Stimulated activated naive B cell treated with anti-CD40 and anti-IgM and Interleukin-4, amounts not matched to agents 10 μg/mL and 1 μg/mL and 100 μg/mL, for 72 hours (primary cell): ENCODE results near the gene IPO4.
A peak's percentile ranks its signal among the peaks of the same experiment; 100 is the strongest.

Source experiments
- ATAC-seq, 2 donors: fragments of 150-1000 bp; cut with Tn5 transposase; replicated peaks; 2 replicates each; pipeline ENCODE4 v1.10.0; 2021; ENCODE audit warnings: moderate library complexity in 1 of 2
- DNase-seq: peaks from one replicate; pipeline ENCODE4 v3.0.0; 2021
- H3K27ac Mint-ChIP-seq: one replicate; pipeline ENCODE4 v1.8.0; 2022; ENCODE audit warnings: mild to moderate bottlenecking, mixed read lengths
- H3K27me3 Mint-ChIP-seq, 2 donors: one replicate each; pipeline ENCODE4 v1.8.0; 2022; ENCODE audit warnings: mixed read lengths in 2 of 2
- H3K36me3 Mint-ChIP-seq, 2 donors: one replicate each; pipeline ENCODE4 v1.8.0; 2022; ENCODE audit warnings: mixed read lengths in 2 of 2, mild to moderate bottlenecking in 1 of 2
- H3K4me1 Mint-ChIP-seq, 2 donors: one replicate each; pipeline ENCODE4 v1.8.0; 2022; ENCODE audit warnings: mixed read lengths in 2 of 2, mild to moderate bottlenecking in 1 of 2
- H3K4me3 Mint-ChIP-seq, 2 donors: one replicate each; pipeline ENCODE4 v1.8.0; 2022; ENCODE audit warnings: mild to moderate bottlenecking in 2 of 2, mixed read lengths in 2 of 2, moderate library complexity in 1 of 2
- H3K9me3 Mint-ChIP-seq, 2 donors: one replicate each; pipeline ENCODE4 v1.8.0; 2022; ENCODE audit warnings: mixed read lengths in 2 of 2, mild to moderate bottlenecking in 1 of 2

IPO4 gene

DNA sequence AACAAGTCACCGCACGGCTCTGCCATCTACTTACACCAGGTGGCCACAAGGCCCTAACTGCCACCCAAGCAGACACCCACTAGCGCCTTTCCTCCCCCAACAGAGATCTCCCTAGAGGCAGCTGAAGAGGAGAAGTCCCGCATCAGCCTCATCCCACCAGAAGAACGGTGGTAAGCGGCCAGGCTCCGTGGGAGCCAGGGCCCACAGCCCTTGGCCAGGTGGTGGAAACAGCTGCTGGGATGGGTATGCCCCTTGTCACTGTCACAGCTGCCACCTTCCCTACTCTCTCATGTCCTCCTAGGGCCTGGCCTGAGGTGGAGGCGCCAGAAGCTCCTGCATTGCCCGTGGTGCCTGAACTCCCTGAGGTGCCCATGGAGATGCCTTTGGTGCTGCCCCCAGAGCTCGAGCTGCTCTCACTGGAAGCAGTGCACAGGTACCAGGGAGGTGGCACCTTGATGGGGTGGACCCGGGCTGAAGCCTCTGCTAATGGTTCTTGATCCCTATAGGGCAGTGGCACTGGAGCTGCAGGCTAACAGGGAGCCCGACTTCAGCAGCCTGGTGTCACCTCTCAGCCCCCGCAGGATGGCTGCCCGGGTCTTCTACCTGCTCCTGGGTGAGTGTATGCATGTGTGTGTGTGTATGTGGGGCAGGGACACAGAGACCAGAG, 9.2 kb downstream of the IPO4 start:
- peaks cover 43 to 58% of the 10 kb centered on the region in 2 donors for H3K36me3 Mint-ChIP-seq
- peak overlapping the region; percentile 79 for H3K27ac Mint-ChIP-seq
- peak overlapping the region in 1 of 2 donors; percentile 11 for H3K4me3 Mint-ChIP-seq
- H3K27me3 Mint-ChIP-seq, result no peaks in the 10 kb centered on the region
- ATAC-seq (peak; percentile 10 to 26), DNase-seq (no peak)
- H3K4me1 Mint-ChIP-seq, result peaks cover 14 to 24% of the 10 kb centered on the region in 2 donors
- H3K9me3 Mint-ChIP-seq, result no peaks in the 10 kb centered on the region

DNA sequence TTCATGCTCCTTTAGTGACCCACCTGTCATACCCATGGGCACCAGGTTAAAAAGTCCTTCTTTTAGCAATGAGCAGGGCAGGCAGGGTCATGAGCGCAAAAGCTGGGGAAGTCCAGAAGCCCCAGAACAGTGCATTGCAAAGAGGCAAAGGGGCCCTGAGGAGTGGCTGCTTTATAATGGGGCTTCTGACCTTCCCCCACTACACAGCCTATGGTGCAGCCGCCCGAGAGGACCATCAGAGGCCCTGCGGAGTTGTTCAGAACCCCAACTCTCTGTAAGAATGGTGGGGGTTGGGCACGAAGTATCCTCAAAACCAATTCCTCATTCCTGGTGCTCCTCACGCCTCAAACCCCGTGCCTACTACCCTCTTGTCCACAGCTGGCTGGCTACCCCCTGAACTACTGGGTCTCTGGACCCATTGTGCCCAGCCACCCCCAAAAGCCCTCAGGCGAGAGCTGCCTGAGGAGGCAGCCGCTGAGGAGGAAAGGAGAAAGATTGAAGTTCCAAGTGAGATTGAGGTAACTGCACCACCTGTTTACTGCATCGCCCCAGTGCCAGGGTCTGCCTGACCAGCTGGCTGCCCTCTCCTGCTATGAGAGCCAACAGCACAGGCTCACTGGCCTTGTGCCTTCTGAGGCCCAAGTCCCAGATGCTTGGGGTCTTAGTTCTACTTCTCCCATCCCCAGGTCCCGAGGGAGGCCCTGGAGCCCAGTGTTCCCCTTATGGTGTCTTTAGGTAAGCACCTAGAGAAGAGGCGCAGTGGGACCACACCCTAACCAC, 10.0 kb downstream of the IPO4 start:
- Mint-ChIP-seq H3K36me3 (peaks cover 42 to 55% of the 10 kb centered on the region in 2 donors), H3K27me3 (no peaks in the 10 kb centered on the region)

DNA sequence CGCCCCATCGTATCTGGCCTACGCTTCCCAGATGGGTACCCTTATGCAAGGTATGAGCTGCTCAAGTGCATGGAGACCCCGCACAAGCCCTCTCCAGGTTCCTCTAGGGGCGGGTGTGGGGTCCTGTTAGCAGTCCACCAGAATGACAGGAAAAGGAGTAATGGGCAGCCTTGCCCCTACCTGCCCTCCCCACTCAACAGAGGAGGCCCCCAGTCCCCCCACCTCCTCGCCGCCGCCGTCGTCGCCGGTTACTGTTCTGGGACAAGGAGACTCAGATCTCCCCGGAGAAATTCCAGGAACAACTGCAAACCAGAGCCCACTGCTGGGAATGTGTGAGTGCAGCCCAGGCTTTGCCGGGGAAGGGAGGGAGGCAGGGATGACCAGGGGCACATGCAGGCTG, 10.7 kb downstream of the IPO4 start:
- Mint-ChIP-seq H3K27me3 (no peaks in the 10 kb centered on the region), H3K4me3 (no peak overlapping the region), H3K9me3 (no peaks in the 10 kb centered on the region), H3K27ac (no peak overlapping the region), H3K36me3 (peaks cover 35 to 49% of the 10 kb centered on the region in 2 donors), H3K4me1 (peaks cover 15 to 28% of the 10 kb centered on the region in 2 donors)
- ATAC-seq (no peak), DNase-seq (no peak)

More for the DNA sequence above, 10.0 kb downstream of the IPO4 start:
- Mint-ChIP-seq H3K9me3 (no peaks in the 10 kb centered on the region), H3K4me3 (no peak overlapping the region), H3K27ac (peak overlapping the region; percentile 79), H3K4me1 (peaks cover 14 to 24% of the 10 kb centered on the region in 2 donors)
- ATAC-seq (no peak), DNase-seq (no peak)

DNA sequence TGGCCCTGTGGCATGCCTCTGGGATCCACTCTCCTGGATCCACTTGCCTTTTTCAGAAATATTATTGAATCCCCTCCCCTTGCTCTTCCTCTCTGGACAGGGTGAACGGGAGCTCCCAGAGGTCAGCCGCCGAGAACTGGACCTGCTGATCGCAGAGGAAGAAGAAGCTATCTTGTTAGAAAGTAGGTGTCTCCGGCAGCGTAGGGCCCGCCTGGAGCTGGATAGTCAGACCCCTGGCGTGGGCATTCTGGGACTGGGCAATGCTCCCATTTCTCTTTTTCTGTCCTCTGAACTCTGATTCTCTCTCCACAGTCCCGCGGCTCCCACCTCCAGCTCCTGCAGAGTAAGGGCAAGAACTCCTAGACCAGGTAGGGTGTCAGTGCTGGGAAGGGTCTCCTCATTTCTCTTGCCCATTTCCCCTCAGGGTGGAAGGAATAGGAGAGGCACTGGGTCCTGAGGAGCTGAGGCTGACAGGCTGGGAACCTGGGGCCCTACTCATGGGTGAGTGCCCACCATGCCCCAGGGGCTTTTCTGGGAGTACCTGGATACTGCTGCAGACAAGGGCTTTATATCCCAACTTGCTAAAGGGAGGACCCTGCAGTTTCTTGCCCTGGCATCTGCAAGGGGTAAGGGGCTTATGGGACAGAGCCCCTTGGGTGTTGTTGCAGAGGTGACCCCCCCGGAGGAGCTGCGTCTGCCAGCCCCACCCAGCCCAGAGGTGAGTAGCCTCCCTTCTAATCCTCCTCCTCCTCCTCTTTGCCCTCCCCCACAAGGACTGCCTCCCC, 11.4 kb downstream of the IPO4 start:
- Mint-ChIP-seq H3K4me3 (no peak overlapping the region), H3K27me3 (no peaks in the 10 kb centered on the region), H3K9me3 (no peaks in the 10 kb centered on the region), H3K36me3 (peaks cover 30 to 44% of the 10 kb centered on the region in 2 donors), H3K27ac (peak overlapping the region; percentile 1), H3K4me1 (peaks cover 17 to 35% of the 10 kb centered on the region in 2 donors)
- ATAC-seq (no peak), DNase-seq (no peak)

DNA sequence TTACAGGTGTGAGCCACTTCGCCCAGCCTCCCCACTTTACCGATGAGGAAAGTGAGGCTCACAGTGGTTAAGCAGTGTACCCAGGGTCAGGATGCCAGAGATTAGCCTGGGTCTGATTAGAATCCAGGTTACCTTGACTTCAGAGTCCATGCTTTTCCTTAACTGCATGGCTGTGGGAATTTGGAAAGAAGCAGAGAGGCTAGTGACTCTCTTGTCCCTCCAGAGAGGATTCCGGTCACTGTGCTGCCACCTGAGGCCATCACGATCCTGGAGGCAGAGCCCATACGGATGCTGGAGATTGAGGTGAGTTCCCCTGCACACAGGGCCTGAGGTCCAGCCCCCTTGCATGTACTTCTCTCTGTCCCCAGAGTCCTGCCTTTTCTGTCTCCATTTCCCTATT, 12.0 kb downstream of the IPO4 start:
- H3K27me3 Mint-ChIP-seq, result no peaks in the 10 kb centered on the region
- H3K9me3 Mint-ChIP-seq, result no peaks in the 10 kb centered on the region
- no peak for ATAC-seq
- H3K4me1 Mint-ChIP-seq, result peaks cover 21 to 41% of the 10 kb centered on the region in 2 donors
- H3K4me3 Mint-ChIP-seq, result no peak overlapping the region
- peaks cover 29 to 39% of the 10 kb centered on the region in 2 donors for H3K36me3 Mint-ChIP-seq
- H3K27ac Mint-ChIP-seq, result no peak overlapping the region
- no peak for DNase-seq

DNA sequence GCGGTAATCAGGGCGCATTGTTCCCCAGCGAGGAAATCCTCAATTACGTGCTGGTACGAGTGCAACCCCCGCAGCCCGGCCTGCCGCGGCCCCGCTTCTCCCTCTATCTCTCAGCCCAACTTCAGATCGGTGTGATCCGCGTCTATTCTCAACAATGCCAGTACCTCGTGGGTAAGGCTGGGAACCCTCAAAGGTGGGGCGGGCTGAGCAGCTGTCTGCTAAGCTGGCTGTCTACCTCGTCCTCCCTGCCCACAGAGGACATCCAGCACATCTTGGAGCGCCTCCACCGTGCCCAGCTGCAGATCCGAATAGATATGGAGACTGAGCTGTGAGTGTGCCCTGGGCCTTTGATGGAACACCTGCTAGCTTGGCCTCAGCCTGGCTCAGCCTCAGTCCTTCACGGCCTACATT, 15.7 kb downstream of the IPO4 start:
- H3K4me3 Mint-ChIP-seq, result peak overlapping the region; percentile 25 to 99
- H3K4me1 Mint-ChIP-seq, result peaks cover 11 to 26% of the 10 kb centered on the region in 2 donors
- H3K27me3 Mint-ChIP-seq, result no peaks in the 10 kb centered on the region
- ATAC-seq (no peak), DNase-seq (no peak)
- H3K36me3 Mint-ChIP-seq, result peaks cover 20 to 27% of the 10 kb centered on the region in 2 donors
- peak overlapping the region; percentile 39 for H3K27ac Mint-ChIP-seq
- no peaks in the 10 kb centered on the region for H3K9me3 Mint-ChIP-seq

DNA sequence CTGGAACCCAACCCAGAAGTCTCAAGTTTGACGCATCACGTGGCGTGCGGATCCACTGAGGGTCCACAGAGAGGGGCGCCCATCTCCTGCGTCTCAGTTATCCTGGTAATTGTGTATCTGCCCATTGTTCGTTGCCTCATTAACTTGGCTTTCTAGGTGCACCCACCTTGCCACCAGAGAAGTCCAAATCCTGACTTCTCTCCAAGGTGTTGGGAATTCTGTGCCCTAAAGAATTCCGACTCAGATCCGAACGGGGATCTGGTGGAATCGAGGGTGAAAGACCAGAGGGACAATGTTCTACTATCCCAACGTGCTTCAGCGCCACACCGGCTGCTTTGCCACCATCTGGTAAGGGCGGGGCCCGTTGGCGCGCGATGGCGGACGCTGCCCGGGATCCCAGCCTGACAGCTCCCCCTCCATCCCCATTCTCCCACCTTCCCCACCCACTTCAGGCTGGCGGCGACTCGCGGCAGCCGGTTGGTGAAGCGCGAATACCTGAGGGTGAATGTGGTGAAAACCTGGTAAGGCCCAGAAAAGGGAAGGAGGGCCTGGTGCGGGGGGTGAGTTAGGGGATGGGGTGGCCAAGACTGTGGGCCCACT, 16.3 kb downstream of the IPO4 start:
- no peak for ATAC-seq
- Mint-ChIP-seq H3K4me3 (peak overlapping the region; percentile 84 to 99), H3K27me3 (no peaks in the 10 kb centered on the region), H3K36me3 (peaks cover 24 to 29% of the 10 kb centered on the region in 2 donors), H3K27ac (no peak overlapping the region), H3K4me1 (peaks cover 15 to 26% of the 10 kb centered on the region in 2 donors), H3K9me3 (no peaks in the 10 kb centered on the region)
- DNase-seq, result no peak

DNA sequence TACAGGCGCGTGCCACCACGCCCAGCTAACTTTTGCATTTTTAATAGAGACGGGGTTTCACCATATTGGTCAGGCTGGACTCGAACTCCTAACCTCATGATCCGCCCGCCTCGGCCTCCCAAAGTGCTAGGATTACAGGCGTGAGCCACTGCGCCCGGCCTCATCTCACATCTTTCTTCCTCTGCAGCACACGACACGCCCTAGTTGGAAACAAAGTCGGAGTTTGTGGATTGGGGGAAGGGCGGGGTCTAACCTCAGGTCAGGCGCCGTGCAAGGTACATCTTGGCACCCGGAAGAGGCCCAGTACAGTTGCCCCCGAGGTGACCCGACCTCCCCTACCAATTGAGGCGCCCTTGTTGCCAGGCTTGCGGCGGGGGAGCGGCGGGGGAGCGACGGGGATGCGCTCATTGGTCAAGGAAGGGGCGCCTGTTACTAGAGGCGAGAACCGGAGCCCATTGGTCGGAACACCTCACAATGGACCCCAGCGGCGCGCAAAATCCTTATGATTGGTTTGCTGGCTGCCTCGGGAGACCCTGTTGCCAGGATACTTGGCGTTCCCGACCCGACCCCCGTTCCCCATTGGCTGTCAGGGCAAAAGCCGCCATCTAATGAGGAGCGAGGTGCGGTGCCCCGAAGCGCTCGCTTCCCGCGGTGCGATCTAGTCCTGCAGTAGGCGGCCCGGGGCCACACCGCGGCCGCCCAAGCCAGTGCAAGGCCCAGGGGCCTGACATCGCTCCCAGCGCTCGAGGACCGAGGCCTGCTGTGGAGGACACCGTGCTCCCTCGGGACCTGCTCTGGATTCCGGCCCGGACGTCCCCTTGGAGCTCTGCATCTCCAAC, 17.0 kb downstream of the IPO4 start, which contains the start of gene REC8:
TSS of gene REC8 (plus strand) at position 659 of the 839 bp plus-strand sequence. CDS start 473 bp downstream, outside the sequence.
- DNase-seq (peak; percentile 71), ATAC-seq (peak; percentile 87 to 90)
- Mint-ChIP-seq H3K4me3 (peak within 1 kb of the TSS; percentile 84 to 99), H3K36me3 (peaks cover 22 to 31% of the 10 kb centered on the region in 2 donors), H3K4me1 (peaks cover 15 to 29% of the 10 kb centered on the region in 2 donors), H3K27me3 (no peaks in the 10 kb centered on the region), H3K27ac (peak within 1 kb of the TSS; percentile 75), H3K9me3 (no peaks in the 10 kb centered on the region)

DNA sequence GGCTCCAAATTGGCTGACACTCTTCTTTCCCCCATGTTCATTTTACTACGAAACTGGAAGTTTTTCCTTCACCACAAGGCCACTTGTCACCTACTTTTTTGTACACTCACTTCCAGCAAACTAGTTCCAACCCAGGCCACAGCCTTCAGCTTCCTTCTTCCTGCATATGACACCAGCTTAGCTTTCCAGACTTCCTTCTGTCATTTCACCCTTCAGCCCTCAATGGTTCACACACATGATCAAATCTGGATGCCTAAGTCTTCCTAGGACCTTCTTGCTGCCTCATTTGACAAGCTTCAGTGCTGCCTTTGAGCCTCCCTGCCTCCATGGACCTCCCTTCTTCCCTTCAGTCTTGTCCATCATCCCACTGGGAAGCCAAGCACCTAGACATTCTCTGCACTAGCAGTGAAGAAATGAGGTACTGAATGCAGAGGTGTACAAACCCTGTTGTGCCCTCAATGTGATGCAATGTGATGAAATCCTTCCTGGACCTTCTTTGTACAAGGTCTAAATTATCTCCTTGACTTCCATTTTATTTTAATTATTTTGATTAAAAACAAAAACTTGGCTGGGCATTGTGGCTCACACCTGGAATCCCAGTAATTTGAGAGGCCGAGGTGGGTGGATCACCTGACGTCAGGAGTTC, 21.0 kb downstream of the IPO4 start:
- Mint-ChIP-seq H3K9me3 (no peaks in the 10 kb centered on the region), H3K27me3 (no peaks in the 10 kb centered on the region), H3K27ac (peak overlapping the region; percentile 37), H3K4me1 (peaks cover 36 to 57% of the 10 kb centered on the region in 2 donors), H3K36me3 (peaks cover 58 to 65% of the 10 kb centered on the region in 2 donors), H3K4me3 (no peak overlapping the region)
- ATAC-seq (no peak), DNase-seq (no peak)

DNA sequence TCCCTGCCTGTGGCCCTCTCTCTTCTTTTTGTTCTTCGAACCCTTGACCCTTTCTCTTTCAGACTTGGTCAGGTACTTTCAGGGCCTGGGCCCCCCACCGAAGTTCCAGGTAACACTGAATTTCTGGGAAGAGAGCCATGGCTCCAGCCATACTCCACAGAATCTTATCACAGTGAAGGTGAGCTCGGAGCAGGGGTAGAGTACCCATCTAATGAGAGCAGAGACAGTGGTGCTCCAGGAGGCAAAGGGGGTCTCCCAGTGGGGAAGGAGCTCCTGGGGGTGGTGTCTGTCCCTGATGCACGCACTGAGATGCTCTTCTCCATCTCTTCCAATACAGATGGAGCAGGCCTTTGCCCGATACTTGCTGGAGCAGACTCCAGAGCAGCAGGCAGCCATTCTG, 22.8 kb downstream of the IPO4 start:
- Mint-ChIP-seq H3K4me1 (peaks cover 34 to 54% of the 10 kb centered on the region in 2 donors), H3K27ac (peak overlapping the region; percentile 82), H3K4me3 (no peak overlapping the region), H3K9me3 (no peaks in the 10 kb centered on the region), H3K36me3 (peaks cover 65 to 74% of the 10 kb centered on the region in 2 donors), H3K27me3 (no peaks in the 10 kb centered on the region)
- DNase-seq, result no peak
- no peak for ATAC-seq

DNA sequence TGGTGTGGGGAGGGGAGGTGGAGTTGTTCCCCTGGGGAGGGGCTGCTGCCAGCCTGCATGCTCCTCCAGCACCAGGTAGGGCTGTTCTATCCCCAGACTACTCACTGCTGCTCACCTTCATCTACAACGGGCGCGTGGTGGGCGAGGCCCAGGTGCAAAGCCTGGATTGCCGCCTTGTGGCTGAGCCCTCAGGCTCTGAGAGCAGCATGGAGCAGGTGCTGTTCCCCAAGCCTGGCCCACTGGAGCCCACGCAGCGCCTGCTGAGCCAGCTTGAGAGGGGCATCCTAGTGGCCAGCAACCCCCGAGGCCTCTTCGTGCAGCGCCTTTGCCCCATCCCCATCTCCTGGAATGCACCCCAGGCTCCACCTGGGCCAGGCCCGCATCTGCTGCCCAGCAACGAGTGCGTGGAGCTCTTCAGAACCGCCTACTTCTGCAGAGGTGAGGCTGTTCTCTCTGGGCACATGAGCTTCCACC, 24.1 kb downstream of the IPO4 start:
- no peaks in the 10 kb centered on the region for H3K9me3 Mint-ChIP-seq
- ATAC-seq, result no peak
- no peak for DNase-seq
- H3K36me3 Mint-ChIP-seq, result peaks cover 72 to 80% of the 10 kb centered on the region in 2 donors
- H3K4me1 Mint-ChIP-seq, result peaks cover 42 to 65% of the 10 kb centered on the region in 2 donors
- H3K27me3 Mint-ChIP-seq, result no peaks in the 10 kb centered on the region
- H3K27ac Mint-ChIP-seq, result peak overlapping the region; percentile 34
- H3K4me3 Mint-ChIP-seq, result no peak overlapping the region

DNA sequence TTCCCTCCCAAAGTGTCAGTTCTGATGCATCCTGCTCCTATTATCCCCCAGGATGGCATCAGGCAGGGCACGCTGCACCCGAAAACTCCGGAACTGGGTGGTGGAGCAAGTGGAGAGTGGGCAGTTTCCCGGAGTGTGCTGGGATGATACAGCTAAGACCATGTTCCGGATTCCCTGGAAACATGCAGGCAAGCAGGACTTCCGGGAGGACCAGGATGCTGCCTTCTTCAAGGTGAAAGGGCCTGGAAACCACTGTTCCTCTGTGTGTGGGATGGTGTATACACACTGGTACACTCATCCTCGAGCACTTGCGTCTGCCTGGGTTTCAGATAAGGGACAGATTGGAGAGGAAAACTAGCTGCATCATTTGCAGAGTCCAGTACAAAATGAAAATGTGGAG, 26.5 kb downstream of the IPO4 start:
- peak overlapping the region; percentile 94 for H3K27ac Mint-ChIP-seq
- ATAC-seq (no peak), DNase-seq (no peak)
- H3K9me3 Mint-ChIP-seq, result no peaks in the 10 kb centered on the region
- peaks cover 73 to 78% of the 10 kb centered on the region in 2 donors for H3K36me3 Mint-ChIP-seq
- peak overlapping the region; percentile 88 to 91 for H3K4me3 Mint-ChIP-seq
- H3K27me3 Mint-ChIP-seq, result no peaks in the 10 kb centered on the region
- H3K4me1 Mint-ChIP-seq, result peaks cover 37 to 66% of the 10 kb centered on the region in 2 donors
